ENCODE results near the gene AKAP6.
"Not testable (repeated sequence)": the region's sequence is repeated elsewhere in the genome, so short reads cannot be mapped to it uniquely, and the experiment has no call there.

Gene AKAP6

DNA sequence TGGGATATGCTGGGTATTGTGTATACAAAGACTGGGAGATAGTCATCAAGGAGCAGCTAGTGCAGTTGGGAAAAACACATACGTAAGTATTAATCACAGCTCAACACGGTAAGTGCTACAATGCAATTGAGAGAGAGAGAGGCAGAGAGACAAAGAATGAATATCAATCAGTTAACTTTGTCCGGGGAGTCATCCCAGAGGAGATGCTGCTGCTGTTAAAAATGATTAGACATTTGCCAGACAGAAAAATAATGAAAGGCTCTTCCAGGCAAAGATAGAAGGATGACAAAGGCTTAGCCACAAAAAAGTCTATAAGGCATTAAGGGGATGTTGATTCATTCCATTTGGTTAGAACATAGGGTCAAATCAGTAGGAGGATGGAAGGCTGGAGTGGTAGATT, 45.1 kb downstream of the AKAP6 start:
- no peaks in the 10 kb centered on the region for H3K36me3 ChIP-seq (ENCODE audit: insufficient read depth, low read depth, low read length)
- H3K27ac ChIP-seq (ENCODE audit: low read length), result no peak overlapping the region
- no peak overlapping the region for H3K9ac ChIP-seq (ENCODE audit: low read depth, low read length)
- H3K4me1 ChIP-seq (ENCODE audit: insufficient read depth, low read length), result peaks cover 12% of the 10 kb centered on the region; the same call in 1 of the 2 replicates
- H3K4me3 ChIP-seq (ENCODE audit: low read length), result no peak overlapping the region
- no peaks in the 10 kb centered on the region for H3K27me3 ChIP-seq (ENCODE audit: insufficient read depth, low read length)
- no peaks in the 10 kb centered on the region for H3K9me3 ChIP-seq (ENCODE audit: insufficient read depth, low read depth, low read length)

DNA sequence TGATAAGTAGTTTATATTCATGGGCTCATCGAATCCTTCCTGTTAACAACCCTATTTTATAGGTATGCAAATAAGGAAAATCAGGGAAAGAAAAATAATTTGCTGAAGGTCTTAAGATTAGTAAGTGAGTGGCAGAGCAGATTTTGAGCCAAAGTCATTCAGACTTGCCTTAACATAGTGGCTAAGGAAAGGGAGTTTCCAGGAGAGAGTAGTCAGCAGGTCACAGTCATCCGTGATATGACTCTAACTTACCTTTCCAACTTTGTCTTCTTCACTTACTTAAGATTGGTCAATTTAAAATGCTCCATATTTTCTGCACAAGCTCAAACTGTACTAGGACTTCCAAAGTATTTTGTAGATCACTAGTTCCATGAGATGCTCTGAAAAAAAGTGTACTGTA, 46.6 kb downstream of the AKAP6 start:
- H3K4me1 ChIP-seq (ENCODE audit: insufficient read depth, low read length), result peaks cover 12% of the 10 kb centered on the region; the same call in 1 of the 2 replicates
- H3K27me3 ChIP-seq (ENCODE audit: insufficient read depth, low read length), result no peaks in the 10 kb centered on the region

DNA sequence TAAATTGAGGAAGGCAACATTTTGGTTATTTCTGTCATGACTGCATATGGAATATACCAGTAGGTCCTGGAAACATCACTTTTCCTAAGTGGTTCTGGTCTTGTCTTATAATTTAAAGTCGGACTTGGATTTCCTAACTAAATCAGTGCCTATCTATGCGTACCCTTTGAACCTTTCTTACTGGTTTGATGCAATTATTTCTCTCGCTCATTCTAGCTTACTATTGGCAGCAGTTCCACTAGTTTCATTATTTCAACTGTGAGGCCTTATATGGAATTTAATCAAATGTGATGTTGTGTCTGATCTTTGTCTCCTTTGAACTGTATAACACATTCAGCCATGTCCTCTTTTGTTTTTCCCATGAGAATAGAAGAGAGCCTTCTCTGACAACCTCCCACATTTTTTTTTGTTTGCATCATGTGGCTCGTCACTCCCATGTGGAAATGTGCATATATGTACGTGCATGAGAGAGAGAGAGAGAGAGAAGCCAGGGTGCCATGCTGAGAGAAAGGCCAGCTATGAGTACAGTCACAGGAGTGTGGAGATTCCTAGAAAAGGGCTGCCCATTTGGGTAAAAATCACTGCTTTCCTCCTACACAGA, 48.0 kb downstream of the AKAP6 start:
- Histone ChIP-seq H3K9me3 (ENCODE audit: insufficient read depth, low read depth, low read length) (no peaks in the 10 kb centered on the region), H3K36me3 (ENCODE audit: insufficient read depth, low read depth, low read length) (no peaks in the 10 kb centered on the region), H3K4me3 (ENCODE audit: low read length) (no peak overlapping the region), H3K4me1 (ENCODE audit: insufficient read depth, low read length) (peaks cover 12% of the 10 kb centered on the region; the same call in 1 of the 2 replicates), H3K9ac (ENCODE audit: low read depth, low read length) (no peak overlapping the region), H3K27me3 (ENCODE audit: insufficient read depth, low read length) (no peaks in the 10 kb centered on the region), H3K27ac (ENCODE audit: low read length) (no peak overlapping the region)

More for the DNA sequence above, 46.6 kb downstream of the AKAP6 start:
- no peak overlapping the region for H3K4me3 ChIP-seq (ENCODE audit: low read length)
- no peak overlapping the region for H3K9ac ChIP-seq (ENCODE audit: low read depth, low read length)
- H3K36me3 ChIP-seq (ENCODE audit: insufficient read depth, low read depth, low read length), result no peaks in the 10 kb centered on the region
- no peaks in the 10 kb centered on the region for H3K9me3 ChIP-seq (ENCODE audit: insufficient read depth, low read depth, low read length)
- H3K27ac ChIP-seq (ENCODE audit: low read length), result no peak overlapping the region

DNA sequence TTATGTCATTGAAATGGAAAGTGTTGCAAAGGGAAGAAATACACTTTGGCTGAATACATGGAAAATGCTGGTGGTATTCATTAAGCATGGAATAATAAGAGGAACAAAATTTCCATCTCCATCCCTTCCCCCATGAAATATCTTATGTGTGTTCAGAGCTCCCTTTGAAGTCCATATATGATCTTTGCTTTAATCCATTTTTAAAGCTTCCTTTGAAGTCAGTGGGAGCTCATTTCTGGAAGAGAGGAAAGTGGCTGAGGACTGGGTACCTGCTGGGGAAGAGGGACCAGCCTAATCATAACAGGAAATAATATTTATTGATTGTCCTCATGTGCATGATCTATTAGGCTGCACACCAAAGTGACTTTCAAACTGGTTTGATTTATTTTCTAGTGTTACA, 49.2 kb downstream of the AKAP6 start:
- H3K27me3 ChIP-seq (ENCODE audit: insufficient read depth, low read length), result no peaks in the 10 kb centered on the region
- H3K4me1 ChIP-seq (ENCODE audit: insufficient read depth, low read length), result peaks cover 6% of the 10 kb centered on the region; the same call in 1 of the 2 replicates
- no peaks in the 10 kb centered on the region for H3K9me3 ChIP-seq (ENCODE audit: insufficient read depth, low read depth, low read length)
- no peaks in the 10 kb centered on the region for H3K36me3 ChIP-seq (ENCODE audit: insufficient read depth, low read depth, low read length)
- H3K4me3 ChIP-seq (ENCODE audit: low read length), result no peak overlapping the region
- no peak overlapping the region for H3K9ac ChIP-seq (ENCODE audit: low read depth, low read length)
- no peak overlapping the region for H3K27ac ChIP-seq (ENCODE audit: low read length)

DNA sequence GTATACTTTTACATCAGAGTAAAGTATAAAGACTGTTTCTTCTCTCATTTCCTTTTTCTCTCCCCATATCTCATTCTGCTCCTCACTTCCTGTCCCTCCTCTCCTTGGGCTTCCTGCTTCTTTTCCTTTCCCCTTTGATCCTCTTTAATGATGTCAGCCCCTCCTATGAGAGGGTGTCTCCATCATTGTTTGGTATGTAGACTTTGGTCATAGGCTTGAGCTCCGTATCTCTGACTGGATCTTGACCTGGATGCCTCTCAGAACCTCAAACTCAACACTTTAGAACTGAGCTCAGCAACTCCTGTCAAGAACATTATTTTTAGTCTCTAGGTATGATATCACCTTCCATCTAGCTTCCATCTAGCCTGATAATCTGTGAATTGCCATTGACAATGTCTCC, 50.3 kb downstream of the AKAP6 start:
- H3K27me3 ChIP-seq (ENCODE audit: insufficient read depth, low read length), result no peaks in the 10 kb centered on the region
- H3K36me3 ChIP-seq (ENCODE audit: insufficient read depth, low read depth, low read length), result no peaks in the 10 kb centered on the region
- H3K27ac ChIP-seq (ENCODE audit: low read length), result no peak overlapping the region
- no peak overlapping the region for H3K4me3 ChIP-seq (ENCODE audit: low read length)
- H3K9ac ChIP-seq (ENCODE audit: low read depth, low read length), result no peak overlapping the region
- no peaks in the 10 kb centered on the region for H3K9me3 ChIP-seq (ENCODE audit: insufficient read depth, low read depth, low read length)
- H3K4me1 ChIP-seq (ENCODE audit: insufficient read depth, low read length), result no peaks in the 10 kb centered on the region

DNA sequence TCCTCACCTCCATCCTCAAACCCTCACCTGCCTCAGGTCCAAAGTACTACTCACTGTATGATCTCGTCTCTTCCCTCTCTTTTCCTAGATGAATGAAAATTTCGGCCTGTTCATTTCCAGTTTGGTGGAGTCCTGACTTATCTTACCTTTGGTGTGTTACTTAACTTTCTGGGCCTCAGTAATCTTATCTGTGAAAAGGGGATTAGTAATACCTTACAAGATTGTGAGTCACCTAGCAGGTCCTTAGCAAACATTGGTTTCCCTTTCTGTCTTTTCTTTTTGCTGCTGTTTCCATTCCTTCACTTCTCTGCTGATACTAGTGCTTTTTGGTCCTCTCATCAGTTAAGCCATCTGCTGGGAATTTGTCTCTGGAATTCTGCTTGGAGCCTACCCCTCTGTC, 52.8 kb downstream of the AKAP6 start:
- H3K36me3 ChIP-seq (ENCODE audit: insufficient read depth, low read depth, low read length), result no peaks in the 10 kb centered on the region
- H3K9ac ChIP-seq (ENCODE audit: low read depth, low read length), result no peak overlapping the region
- H3K27ac ChIP-seq (ENCODE audit: low read length), result no peak overlapping the region
- no peaks in the 10 kb centered on the region for H3K9me3 ChIP-seq (ENCODE audit: insufficient read depth, low read depth, low read length)
- no peaks in the 10 kb centered on the region for H3K4me1 ChIP-seq (ENCODE audit: insufficient read depth, low read length)
- no peak overlapping the region for H3K4me3 ChIP-seq (ENCODE audit: low read length)
- H3K27me3 ChIP-seq (ENCODE audit: insufficient read depth, low read length), result no peaks in the 10 kb centered on the region

DNA sequence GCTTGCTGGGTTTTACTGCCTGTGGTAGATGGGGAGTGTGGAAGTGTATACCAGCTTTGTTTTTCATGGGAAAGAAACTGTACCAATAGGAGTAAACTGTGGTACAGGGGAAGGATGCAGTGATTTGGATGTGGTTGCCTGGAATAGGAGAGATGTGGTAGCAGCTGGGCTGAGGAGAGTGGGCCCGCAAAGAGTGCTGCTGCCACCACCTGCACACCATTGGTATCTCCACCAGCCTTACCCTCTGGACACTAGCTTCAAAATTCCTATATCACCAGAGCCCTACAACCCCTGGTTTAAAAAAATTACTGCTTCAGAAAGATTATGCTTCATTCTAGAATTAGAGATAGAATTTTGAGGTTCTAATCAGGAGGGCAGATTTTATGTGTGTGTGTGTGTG, 53.6 kb downstream of the AKAP6 start:
- H3K27me3 ChIP-seq (ENCODE audit: insufficient read depth, low read length), result no peaks in the 10 kb centered on the region
- H3K9me3 ChIP-seq (ENCODE audit: insufficient read depth, low read depth, low read length), result no peaks in the 10 kb centered on the region
- no peaks in the 10 kb centered on the region for H3K36me3 ChIP-seq (ENCODE audit: insufficient read depth, low read depth, low read length)
- no peak overlapping the region for H3K27ac ChIP-seq (ENCODE audit: low read length)
- no peak overlapping the region for H3K9ac ChIP-seq (ENCODE audit: low read depth, low read length)
- H3K4me3 ChIP-seq (ENCODE audit: low read length), result no peak overlapping the region
- no peaks in the 10 kb centered on the region for H3K4me1 ChIP-seq (ENCODE audit: insufficient read depth, low read length)

DNA sequence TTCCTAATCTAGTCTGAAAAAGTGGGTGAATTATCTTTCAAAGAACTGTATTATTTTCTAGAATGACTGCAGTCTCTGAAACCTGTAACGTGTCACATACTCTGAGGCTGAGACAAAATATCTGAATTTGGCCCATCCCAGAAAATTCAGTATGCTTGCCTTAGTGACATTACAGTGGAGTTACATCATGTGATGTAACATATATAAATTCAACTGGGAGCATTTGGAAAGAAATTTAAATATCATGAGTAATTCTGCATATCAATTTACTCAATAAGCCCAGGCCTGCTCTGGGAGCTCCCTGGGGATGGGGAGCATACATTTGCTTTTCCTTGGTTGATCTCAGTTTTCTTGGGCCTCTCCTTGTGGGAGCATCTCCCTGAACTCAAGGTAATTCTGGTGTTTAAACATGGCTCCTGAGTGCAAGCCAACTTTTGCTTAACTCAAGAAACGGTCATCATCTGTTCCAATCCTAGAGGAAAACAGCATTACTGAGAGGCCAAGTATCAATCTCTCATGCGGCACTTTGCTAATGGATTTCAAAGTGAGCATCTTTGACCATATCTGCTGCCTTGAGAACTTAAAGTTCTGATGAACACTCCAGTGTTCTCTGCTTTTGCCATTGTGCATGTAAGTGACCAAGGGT, 54.4 kb downstream of the AKAP6 start:
- no peaks in the 10 kb centered on the region for H3K9me3 ChIP-seq (ENCODE audit: insufficient read depth, low read depth, low read length)

DNA sequence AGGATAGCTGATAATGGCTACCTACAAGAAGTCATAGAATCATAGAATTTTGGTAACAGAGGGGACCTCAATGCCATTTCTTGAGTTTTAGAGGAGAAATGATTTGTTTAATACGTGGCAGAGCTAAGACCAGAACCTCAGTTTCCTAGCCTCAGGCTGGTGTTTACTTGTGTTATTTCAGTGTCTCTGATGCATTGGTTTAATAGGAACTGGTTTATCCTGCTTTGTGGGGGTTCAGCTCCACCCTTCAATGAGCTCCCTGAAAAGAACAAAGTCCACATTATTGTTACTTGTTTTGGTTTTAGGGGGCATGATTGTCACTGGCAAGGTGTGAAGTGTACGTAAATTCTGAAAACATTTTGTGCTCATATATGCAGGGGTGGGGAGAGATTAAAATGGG, 55.4 kb downstream of the AKAP6 start:
- Histone ChIP-seq H3K4me1 (ENCODE audit: insufficient read depth, low read length) (no peaks in the 10 kb centered on the region), H3K9me3 (ENCODE audit: insufficient read depth, low read depth, low read length) (no peaks in the 10 kb centered on the region; the same call in 1 of the 2 replicates), H3K27me3 (ENCODE audit: insufficient read depth, low read length) (no peaks in the 10 kb centered on the region), H3K4me3 (ENCODE audit: low read length) (no peak overlapping the region), H3K27ac (ENCODE audit: low read length) (no peak overlapping the region), H3K36me3 (ENCODE audit: insufficient read depth, low read depth, low read length) (no peaks in the 10 kb centered on the region), H3K9ac (ENCODE audit: low read depth, low read length) (no peak overlapping the region)

More for the DNA sequence above, 54.4 kb downstream of the AKAP6 start:
- no peak overlapping the region for H3K4me3 ChIP-seq (ENCODE audit: low read length)
- H3K27me3 ChIP-seq (ENCODE audit: insufficient read depth, low read length), result no peaks in the 10 kb centered on the region
- no peaks in the 10 kb centered on the region for H3K4me1 ChIP-seq (ENCODE audit: insufficient read depth, low read length)
- no peaks in the 10 kb centered on the region for H3K36me3 ChIP-seq (ENCODE audit: insufficient read depth, low read depth, low read length)
- no peak overlapping the region for H3K9ac ChIP-seq (ENCODE audit: low read depth, low read length)
- no peak overlapping the region for H3K27ac ChIP-seq (ENCODE audit: low read length)

DNA sequence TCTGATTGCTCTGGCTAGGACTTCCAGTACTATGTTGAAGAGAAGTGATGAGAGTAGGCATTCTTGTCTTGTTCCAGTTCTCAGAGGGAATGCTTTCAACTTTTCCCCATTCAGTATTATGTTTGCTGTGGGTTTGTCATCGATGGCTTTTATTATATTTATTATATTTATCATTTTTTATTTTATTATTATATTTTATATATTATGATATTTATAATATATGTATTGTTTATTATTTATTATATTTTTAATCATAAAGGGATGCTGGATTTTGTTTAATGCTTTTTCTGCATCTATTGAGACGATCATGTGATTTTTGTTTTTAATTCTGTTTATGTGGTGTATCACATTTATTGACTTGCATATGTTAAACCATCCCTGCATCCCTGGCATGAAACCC, 58.2 kb downstream of the AKAP6 start:
- H3K4me1 ChIP-seq (ENCODE audit: insufficient read depth, low read length); H3K9me3 ChIP-seq (ENCODE audit: insufficient read depth, low read depth, low read length); H3K4me3 ChIP-seq (ENCODE audit: low read length); H3K27me3 ChIP-seq (ENCODE audit: insufficient read depth, low read length); H3K27ac ChIP-seq (ENCODE audit: low read length); H3K36me3 ChIP-seq (ENCODE audit: insufficient read depth, low read depth, low read length); H3K9ac ChIP-seq (ENCODE audit: low read depth, low read length): not testable (repeated sequence)

DNA sequence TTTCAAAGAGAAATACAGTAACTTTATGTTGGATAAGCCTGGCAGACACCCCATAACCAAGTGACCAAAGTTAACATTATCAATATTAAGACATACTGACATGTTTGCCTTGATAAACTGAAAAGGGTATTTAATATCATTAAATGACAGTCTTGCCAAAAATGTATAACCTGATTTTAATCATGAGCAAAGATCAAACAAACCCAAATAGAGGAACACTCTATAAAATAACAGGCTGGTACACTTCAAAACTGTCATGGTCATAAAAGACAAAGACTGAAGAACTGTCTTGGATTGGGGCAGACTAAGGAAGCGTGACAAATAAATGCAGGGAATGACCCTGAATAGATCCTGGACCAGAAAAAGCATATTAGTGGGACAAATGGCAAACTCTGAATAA, 64.0 kb downstream of the AKAP6 start:
- no peaks in the 10 kb centered on the region for H3K27me3 ChIP-seq (ENCODE audit: insufficient read depth, low read length)
- H3K4me1 ChIP-seq (ENCODE audit: insufficient read depth, low read length), result peaks cover 4% of the 10 kb centered on the region; the same call in 1 of the 2 replicates
- H3K4me3 ChIP-seq (ENCODE audit: low read length), result no peak overlapping the region
- H3K36me3 ChIP-seq (ENCODE audit: insufficient read depth, low read depth, low read length), result no peaks in the 10 kb centered on the region
- no peak overlapping the region for H3K9ac ChIP-seq (ENCODE audit: low read depth, low read length)
- no peaks in the 10 kb centered on the region; the same call in 1 of the 2 replicates for H3K9me3 ChIP-seq (ENCODE audit: insufficient read depth, low read depth, low read length)
- no peak overlapping the region for H3K27ac ChIP-seq (ENCODE audit: low read length)

DNA sequence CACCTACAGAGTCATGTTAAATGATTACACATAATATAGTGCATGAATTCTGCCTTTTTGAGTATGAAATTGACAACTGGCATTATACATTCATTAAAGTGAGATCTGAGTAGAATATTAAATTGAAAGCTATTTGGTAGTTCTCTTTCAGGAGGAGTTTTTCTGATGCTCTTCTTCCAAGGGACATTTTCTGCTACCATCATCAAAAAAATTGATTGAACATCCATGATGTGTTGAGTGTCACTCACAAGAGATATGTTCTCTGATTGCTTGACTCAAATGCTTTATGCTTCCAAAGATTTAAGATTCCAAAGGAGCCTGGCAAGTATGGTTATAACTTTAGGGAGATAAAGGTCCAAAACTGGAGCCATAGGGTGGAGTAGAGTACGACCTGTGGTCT, 64.9 kb downstream of the AKAP6 start:
- Histone ChIP-seq H3K9me3 (ENCODE audit: insufficient read depth, low read depth, low read length) (no peaks in the 10 kb centered on the region; the same call in 1 of the 2 replicates), H3K4me1 (ENCODE audit: insufficient read depth, low read length) (peaks cover 7% of the 10 kb centered on the region; the same call in 1 of the 2 replicates), H3K27me3 (ENCODE audit: insufficient read depth, low read length) (no peaks in the 10 kb centered on the region), H3K9ac (ENCODE audit: low read depth, low read length) (no peak overlapping the region), H3K27ac (ENCODE audit: low read length) (no peak overlapping the region), H3K36me3 (ENCODE audit: insufficient read depth, low read depth, low read length) (no peaks in the 10 kb centered on the region), H3K4me3 (ENCODE audit: low read length) (no peak overlapping the region)

Measured in iPS-20b (cell line).